HTERT RPE-1 (cell line): Measurements from ENCODE around the gene OPHN1.

ENCODE experiments used
- in situ Hi-C: fragments of 300-500 bp; cut with MboI; formaldehyde crosslinking; loops from 4 replicates; pipeline ENCODE4 v1.14.3; 2020; ENCODE audit warnings: low sequenced_read_pairs

The OPHN1 gene

GRCh38 chrX:68433155-68433980 is at the start of gene OPHN1:
OPHN1 (minus strand) TSS chrX:68433495; CDS start chrX:68433020, 475 bp downstream.
- in situ Hi-C loops = no loop called here

DNA sequence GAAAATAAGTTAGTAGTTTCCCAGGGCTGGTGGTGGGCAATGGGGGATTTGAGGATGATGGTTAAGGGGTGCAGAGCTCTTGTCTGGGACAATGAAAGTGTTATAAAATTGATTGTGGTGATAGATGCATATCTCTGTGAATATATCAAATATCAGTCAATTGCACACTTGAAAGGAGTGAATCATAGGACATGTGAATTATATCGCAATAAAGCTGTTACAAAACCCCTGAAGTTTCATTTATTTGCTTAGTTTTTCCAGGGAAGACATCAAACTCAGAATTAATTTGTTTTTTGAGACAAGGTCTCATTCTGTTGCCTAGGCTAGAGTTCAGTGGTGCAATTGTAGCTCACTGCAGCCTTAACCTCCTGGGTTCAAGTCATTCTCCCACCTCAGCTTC is 47.7 kb upstream of the OPHN1 start:
- in situ Hi-C loops = no loop called here

DNA sequence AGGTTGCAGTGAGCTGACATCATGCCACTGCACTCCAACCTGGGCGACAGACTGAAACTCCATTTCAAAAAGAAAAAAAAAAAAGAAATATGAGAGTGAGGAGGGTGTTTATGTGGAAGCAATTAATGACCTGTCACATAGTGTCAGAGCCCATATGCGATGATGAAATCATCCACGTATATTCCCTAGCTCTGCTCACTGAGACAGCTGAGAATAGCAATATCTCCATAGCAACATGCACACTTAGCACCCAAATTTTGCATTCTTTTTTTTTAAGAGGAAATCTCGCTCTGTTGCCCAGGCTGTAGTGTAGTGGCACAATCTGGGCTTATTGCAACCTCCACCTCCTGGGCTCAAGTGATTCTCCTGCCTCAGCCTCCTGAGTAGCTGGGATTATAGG is 31.5 kb upstream of the OPHN1 start:
- in situ Hi-C loops = no loop called here

DNA sequence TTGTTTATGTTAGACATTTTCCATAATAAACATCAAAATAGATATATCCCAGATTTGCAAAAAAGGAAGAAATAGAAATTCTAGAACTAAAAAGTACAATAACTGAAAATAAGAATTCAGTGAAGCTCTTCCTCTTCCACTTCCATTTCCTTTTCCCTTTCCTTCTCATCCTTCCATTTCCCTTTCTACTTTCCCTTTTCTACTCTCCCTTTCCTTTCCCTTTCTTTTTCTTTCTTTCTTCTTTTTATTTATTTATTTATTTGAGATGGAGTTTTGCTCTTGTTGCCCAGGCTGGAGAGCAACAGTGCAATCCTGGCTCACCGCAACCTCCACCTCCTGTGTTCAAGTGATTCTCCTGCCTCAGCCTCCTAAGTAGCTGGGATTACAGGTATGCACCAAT is 30.6 kb upstream of the OPHN1 start:
- in situ Hi-C loops = no loop called here

DNA sequence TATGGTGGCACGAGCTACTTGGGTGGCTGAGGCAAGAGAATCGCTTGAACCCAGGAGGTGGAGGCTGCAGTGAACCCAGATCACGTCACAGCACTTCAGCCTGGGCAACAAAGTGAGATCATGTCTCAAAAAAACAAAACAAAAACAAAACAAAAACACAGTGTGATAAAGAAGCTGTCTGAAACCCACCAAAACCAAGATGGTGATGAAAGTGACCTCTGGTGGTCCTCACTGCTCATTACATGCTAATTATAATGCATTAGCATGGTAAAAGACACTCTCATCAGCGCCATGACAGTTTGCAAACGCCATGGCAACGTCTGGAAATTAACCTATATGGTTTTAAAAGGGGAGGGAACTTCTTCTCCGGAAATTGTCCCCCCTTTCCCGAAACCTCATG is 29.4 kb upstream of the OPHN1 start:
- in situ Hi-C loops = no loop called here

- in situ Hi-C loops = no loop called here
Measured at GRCh38 chrX:68462197-68462596, 28.9 kb upstream of the OPHN1 start.

DNA sequence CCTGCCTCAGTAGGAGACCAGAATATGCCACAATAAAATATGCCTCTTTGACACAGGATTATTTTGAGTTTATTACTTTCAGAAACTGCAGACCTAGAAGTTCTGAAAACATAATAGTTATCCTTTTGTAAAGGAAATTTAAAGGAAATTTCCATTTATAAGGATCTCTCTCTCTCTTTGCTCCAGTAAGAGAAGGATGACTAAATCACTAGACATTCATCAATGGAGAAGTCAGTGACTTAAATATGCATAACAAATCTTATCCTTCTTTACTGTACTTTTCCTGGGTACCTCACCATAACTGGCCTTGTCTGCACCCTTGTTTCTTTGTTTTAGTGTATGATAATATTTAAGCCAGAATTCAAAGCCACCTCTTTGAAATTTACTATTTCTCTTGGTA is 28.3 kb upstream of the OPHN1 start:
- in situ Hi-C loops = no loop called here

DNA sequence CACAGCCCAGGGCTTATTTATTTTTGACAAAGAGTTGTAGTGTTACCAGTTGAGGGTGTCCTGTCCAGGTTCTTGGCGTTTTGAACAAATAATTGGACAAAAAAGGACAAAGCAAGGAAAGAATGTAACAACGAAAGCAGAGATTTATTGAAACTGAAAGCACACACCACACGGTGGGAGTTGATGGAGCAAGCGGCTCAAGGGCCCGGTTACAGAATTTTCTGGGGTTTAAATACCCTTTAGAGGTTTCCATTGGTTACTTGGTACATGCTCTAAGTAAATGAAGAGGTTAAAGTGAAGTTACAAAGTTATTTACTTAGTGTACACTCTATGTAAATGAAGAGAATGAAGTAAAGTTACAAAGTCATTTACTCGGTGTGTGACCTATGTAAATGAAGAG is 27.8 kb upstream of the OPHN1 start:
- in situ Hi-C loops = no loop called here

DNA sequence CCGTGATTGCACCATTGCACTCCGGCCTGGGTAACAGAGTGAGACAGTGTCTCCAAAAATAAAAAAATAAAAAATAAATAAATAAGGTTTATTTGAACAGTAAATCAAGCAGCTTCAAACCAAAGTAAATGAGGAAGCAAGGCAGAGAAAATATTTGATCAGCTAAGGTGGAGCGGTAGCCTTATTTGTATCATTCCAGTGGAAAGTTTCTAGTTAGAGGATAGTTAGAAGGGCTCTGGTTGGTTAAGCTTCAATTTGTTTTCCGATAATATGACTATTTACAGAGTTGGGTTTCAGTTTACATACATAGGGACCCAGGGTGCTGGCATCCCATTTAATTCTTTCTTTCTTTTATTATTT is 21.8 kb upstream of the OPHN1 start:
- in situ Hi-C loops = no loop called here

- in situ Hi-C loops = no loop called here
Measured at GRCh38 chrX:68454476-68455150, 21.3 kb upstream of the OPHN1 start.

- in situ Hi-C loops = no loop called here
Measured at GRCh38 chrX:68451720-68452119, 18.4 kb upstream of the OPHN1 start.

GRCh38 chrX:68443155-68443868 is 10.0 kb upstream of the OPHN1 start:
- in situ Hi-C loops = no loop called here

DNA sequence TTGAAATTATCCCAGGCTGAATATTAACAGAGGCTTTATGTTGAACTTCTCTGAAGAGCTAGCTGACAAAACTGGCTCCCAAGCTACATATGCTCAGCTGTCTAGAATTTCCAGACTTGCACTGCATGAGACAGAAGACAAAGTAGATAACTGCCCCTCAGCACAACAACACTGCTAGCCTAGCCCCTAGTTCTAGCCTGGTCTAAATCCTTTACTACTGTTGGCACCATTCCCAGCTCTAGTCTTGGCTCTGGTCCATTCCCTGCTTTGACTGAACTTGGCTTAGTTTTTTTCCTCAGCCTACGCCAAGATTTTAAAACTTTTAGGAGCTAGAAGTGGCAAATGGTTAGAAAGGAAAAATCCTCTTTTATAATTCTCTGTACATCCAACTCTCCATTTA is 7.6 kb upstream of the OPHN1 start:
- in situ Hi-C loops = no loop called here

- in situ Hi-C loops = no loop called here
Measured at GRCh38 chrX:68440442-68440841, 7.1 kb upstream of the OPHN1 start.

- in situ Hi-C loops = no loop called here
Measured at GRCh38 chrX:68439341-68439740, 6.0 kb upstream of the OPHN1 start.

GRCh38 chrX:68438575-68438974 is 5.3 kb upstream of the OPHN1 start:
- in situ Hi-C loops = no loop called here

GRCh38 chrX:68433981-68434299 is 645 bp upstream of the OPHN1 start:
- in situ Hi-C loops = no loop called here

DNA sequence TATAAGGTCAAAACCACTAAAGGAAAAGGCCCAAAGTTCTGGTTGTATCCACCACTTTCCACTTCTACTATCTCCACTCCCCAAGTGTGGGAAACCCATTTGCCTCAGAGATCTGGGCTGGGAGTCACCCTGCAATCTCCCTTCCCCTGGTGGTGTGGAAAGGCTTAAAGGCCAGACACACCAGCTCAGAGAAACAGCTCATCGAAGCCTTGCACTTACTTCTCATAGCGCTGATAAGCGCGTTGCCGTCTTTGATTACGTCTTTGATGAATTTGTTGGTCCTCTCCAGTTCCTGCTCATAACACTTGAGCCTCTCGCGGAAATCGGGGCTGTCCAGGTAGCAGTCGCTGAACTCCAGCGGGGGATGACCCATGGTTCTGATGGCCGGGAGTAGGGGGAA is 647 bp downstream of the OPHN1 start:
- in situ Hi-C loops = no loop called here

DNA sequence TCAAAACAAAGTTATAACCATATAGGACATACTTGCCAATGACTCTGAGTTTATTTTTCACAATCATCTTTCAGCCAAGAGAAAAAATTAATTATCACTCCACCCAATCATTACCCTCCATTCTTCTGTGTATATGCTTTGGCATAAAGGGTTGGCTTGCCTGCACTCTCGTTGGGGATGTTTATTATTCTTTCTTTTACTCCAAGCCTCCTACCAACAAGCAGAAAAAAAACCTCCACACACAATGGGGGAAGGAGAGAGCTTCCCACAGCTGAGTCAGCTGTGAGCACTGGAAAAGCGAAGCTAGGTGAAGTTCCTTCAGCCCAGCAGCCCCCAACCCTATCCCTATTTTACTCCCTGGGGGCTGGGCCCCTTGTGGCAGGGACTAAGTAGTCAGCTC is 1.5 kb downstream of the OPHN1 start:
- in situ Hi-C loops = no loop called here

DNA sequence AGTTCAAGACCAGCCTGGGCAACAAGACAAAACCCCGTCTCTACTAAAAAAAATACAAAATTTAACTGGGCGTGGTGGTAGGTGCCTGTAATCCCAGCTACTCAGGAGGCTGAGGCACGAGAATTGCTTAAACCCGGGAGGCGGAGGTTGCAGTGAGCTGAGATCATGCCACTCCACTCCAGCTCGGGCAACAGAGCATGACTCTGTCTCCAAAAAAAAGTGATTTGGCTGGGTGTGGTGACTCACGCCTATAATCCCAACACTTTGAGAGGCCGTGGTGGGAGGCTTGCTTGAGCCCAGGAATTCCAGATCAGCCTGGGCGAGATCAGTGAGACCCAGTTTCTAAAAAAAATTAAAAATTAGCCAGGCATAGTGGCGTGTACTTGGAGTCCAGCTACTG is 4.1 kb downstream of the OPHN1 start:
- in situ Hi-C loops = no loop called here

- in situ Hi-C loops = no loop called here
Measured at GRCh38 chrX:68428431-68428830, 4.9 kb downstream of the OPHN1 start.

- in situ Hi-C loops = no loop called here
Measured at GRCh38 chrX:68424719-68425118, 8.6 kb downstream of the OPHN1 start.
